ENCODE measurements around the gene KRTAP5-9.

KRTAP5-9 gene

DNA sequence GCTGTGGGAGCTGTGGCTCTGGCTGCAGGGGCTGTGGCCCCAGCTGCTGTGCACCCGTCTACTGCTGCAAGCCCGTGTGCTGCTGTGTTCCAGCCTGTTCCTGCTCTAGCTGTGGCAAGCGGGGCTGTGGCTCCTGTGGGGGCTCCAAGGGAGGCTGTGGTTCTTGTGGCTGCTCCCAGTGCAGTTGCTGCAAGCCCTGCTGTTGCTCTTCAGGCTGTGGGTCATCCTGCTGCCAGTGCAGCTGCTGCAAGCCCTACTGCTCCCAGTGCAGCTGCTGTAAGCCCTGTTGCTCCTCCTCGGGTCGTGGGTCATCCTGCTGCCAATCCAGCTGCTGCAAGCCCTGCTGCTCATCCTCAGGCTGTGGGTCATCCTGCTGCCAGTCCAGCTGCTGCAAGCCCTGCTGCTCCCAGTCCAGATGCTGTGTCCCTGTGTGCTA, 514 bp downstream of the KRTAP5-9 start:
- H4K8ac ChIP-seq (ENCODE audit: low read depth, low read length) = peak overlapping the region; percentile 76
- H4K91ac ChIP-seq (ENCODE audit: low read depth, low read length, poor library complexity) = no peak overlapping the region
- peaks cover 0 to 3% of the 10 kb centered on the region in 2 donors for H3K9me3 ChIP-seq (replicated peaks in 1 of 2; ENCODE audit: control insufficient read depth in 2 of 2, insufficient read depth in 1 of 2, low read depth in 1 of 2, low read length in 2 of 2)
- H2BK5ac ChIP-seq (ENCODE audit: low read length) = no peak overlapping the region
- H2BK12ac ChIP-seq (ENCODE audit: low read length) = peak overlapping the region; percentile 16
- H3K4me2 ChIP-seq (ENCODE audit: insufficient read depth, low read length, poor library complexity, severe bottlenecking) = no peak overlapping the region
- peak overlapping the region; percentile 35 for H2AK5ac ChIP-seq (ENCODE audit: low read depth, low read length)
- H3K4me3 ChIP-seq (ENCODE audit: low read length in 2 of 2) = no peak overlapping the region
- H3K14ac ChIP-seq (ENCODE audit: low read length) = no peak overlapping the region
- H2BK120ac ChIP-seq (ENCODE audit: low read depth, low read length) = no peak overlapping the region
- H3K23ac ChIP-seq (ENCODE audit: low read depth, low read length, poor library complexity) = no peak overlapping the region
- H3K79me1 ChIP-seq (ENCODE audit: low read depth, low read length) = no peaks in the 10 kb centered on the region
- H3K27me3 ChIP-seq (ENCODE audit: control insufficient read depth in 3 of 3, insufficient read depth in 3 of 3, low read depth in 1 of 3, low read length in 3 of 3) = no peaks in the 10 kb centered on the region
- H3K18ac ChIP-seq (ENCODE audit: low read length) = peak overlapping the region; percentile 65
- no CpG with 5 or more reads among the region's 5 CpGs for WGBS, 2 donors (ENCODE audit: extremely low coverage in 2 of 2, insufficient read length in 2 of 2, insufficient replicate concordance in 1 of 2)
- H2BK15ac ChIP-seq (ENCODE audit: low read length) = no peak overlapping the region
- no peaks in the 10 kb centered on the region for H3K36me3 ChIP-seq (replicated peaks in 1 of 2; ENCODE audit: control insufficient read depth in 2 of 2, insufficient read depth in 2 of 2, low read length in 2 of 2)
- H3K4ac ChIP-seq (ENCODE audit: low read length) = no peak overlapping the region
- no peaks in the 10 kb centered on the region for H3K4me1 ChIP-seq (ENCODE audit: control insufficient read depth in 2 of 2, insufficient read depth in 1 of 2, low read depth in 1 of 2, low read length in 2 of 2)
- H3K27ac ChIP-seq (replicated peaks; ENCODE audit: low read length) = no peak overlapping the region
- no peak overlapping the region for H3K9ac ChIP-seq (ENCODE audit: low read depth, low read length, poor library complexity)
- no peak for DNase-seq (ENCODE audit: low spot score)
- no peak overlapping the region for H2AFZ ChIP-seq (ENCODE audit: low read length)

- H3K9me3 ChIP-seq (replicated peaks in 1 of 2; ENCODE audit: control insufficient read depth in 2 of 2, insufficient read depth in 1 of 2, low read depth in 1 of 2, low read length in 2 of 2) = no peaks in the 10 kb centered on the region
- no peak overlapping the region for H4K8ac ChIP-seq (ENCODE audit: low read depth, low read length)
- WGBS, 2 donors (ENCODE audit: extremely low coverage in 2 of 2, insufficient read length in 2 of 2, insufficient replicate concordance in 1 of 2) = no CpG with 5 or more reads among the region's 1 CpG
These were observed 3.5 kb downstream of the KRTAP5-9 start for GRCh38 chr11:71551711-71552110.

GRCh38 chr11:71554996-71555395, 6.8 kb downstream of the KRTAP5-9 start:
- H3K9ac ChIP-seq (ENCODE audit: low read depth, low read length, poor library complexity) = no peak overlapping the region
- no peak overlapping the region for H3K4ac ChIP-seq (ENCODE audit: low read length)
- no peak overlapping the region for H4K91ac ChIP-seq (ENCODE audit: low read depth, low read length, poor library complexity)
- WGBS, 2 donors (ENCODE audit: extremely low coverage in 2 of 2, insufficient read length in 2 of 2, insufficient replicate concordance in 1 of 2) = no CpG with 5 or more reads among the region's 6 CpGs
- H2BK12ac ChIP-seq (ENCODE audit: low read length) = no peak overlapping the region
- peak overlapping the region; percentile 47 for H3K14ac ChIP-seq (ENCODE audit: low read length)
- H3K27me3 ChIP-seq (ENCODE audit: control insufficient read depth in 3 of 3, insufficient read depth in 3 of 3, low read depth in 1 of 3, low read length in 3 of 3) = no peaks in the 10 kb centered on the region
- H2BK5ac ChIP-seq (ENCODE audit: low read length) = no peak overlapping the region
- no peak overlapping the region for H4K8ac ChIP-seq (ENCODE audit: low read depth, low read length)
- no peak overlapping the region for H3K4me3 ChIP-seq (ENCODE audit: low read length in 2 of 2)
- H2BK120ac ChIP-seq (ENCODE audit: low read depth, low read length) = no peak overlapping the region
- no peak overlapping the region for H3K23ac ChIP-seq (ENCODE audit: low read depth, low read length, poor library complexity)
- no peak overlapping the region for H2BK15ac ChIP-seq (ENCODE audit: low read length)
- no peak overlapping the region for H2AK5ac ChIP-seq (ENCODE audit: low read depth, low read length)
- no peaks in the 10 kb centered on the region for H3K79me1 ChIP-seq (ENCODE audit: low read depth, low read length)
- H3K4me1 ChIP-seq (ENCODE audit: control insufficient read depth in 2 of 2, insufficient read depth in 1 of 2, low read depth in 1 of 2, low read length in 2 of 2) = no peaks in the 10 kb centered on the region
- no peak for DNase-seq (ENCODE audit: low spot score)
- H3K18ac ChIP-seq (ENCODE audit: low read length) = no peak overlapping the region
- H3K4me2 ChIP-seq (ENCODE audit: insufficient read depth, low read length, poor library complexity, severe bottlenecking) = no peak overlapping the region
- H3K36me3 ChIP-seq (replicated peaks in 1 of 2; ENCODE audit: control insufficient read depth in 2 of 2, insufficient read depth in 2 of 2, low read length in 2 of 2) = no peaks in the 10 kb centered on the region
- no peak overlapping the region for H2AFZ ChIP-seq (ENCODE audit: low read length)
- no peak overlapping the region for H3K27ac ChIP-seq (replicated peaks; ENCODE audit: low read length)
- no peaks in the 10 kb centered on the region for H3K9me3 ChIP-seq (replicated peaks in 1 of 2; ENCODE audit: control insufficient read depth in 2 of 2, insufficient read depth in 1 of 2, low read depth in 1 of 2, low read length in 2 of 2)

More at GRCh38 chr11:71551711-71552110, 3.5 kb downstream of the KRTAP5-9 start:
- Histone ChIP-seq H4K91ac (ENCODE audit: low read depth, low read length, poor library complexity) (no peak overlapping the region), H2AFZ (ENCODE audit: low read length) (no peak overlapping the region), H2BK12ac (ENCODE audit: low read length) (no peak overlapping the region), H3K4ac (ENCODE audit: low read length) (no peak overlapping the region), H3K27ac (replicated peaks; ENCODE audit: low read length) (no peak overlapping the region), H3K14ac (ENCODE audit: low read length) (no peak overlapping the region), H3K27me3 (ENCODE audit: control insufficient read depth in 3 of 3, insufficient read depth in 3 of 3, low read depth in 1 of 3, low read length in 3 of 3) (no peaks in the 10 kb centered on the region), H3K4me1 (ENCODE audit: control insufficient read depth in 2 of 2, insufficient read depth in 1 of 2, low read depth in 1 of 2, low read length in 2 of 2) (no peaks in the 10 kb centered on the region), H2BK5ac (ENCODE audit: low read length) (no peak overlapping the region), H2BK120ac (ENCODE audit: low read depth, low read length) (no peak overlapping the region), H3K36me3 (replicated peaks in 1 of 2; ENCODE audit: control insufficient read depth in 2 of 2, insufficient read depth in 2 of 2, low read length in 2 of 2) (no peaks in the 10 kb centered on the region), H2BK15ac (ENCODE audit: low read length) (no peak overlapping the region), H3K23ac (ENCODE audit: low read depth, low read length, poor library complexity) (no peak overlapping the region), H3K4me2 (ENCODE audit: insufficient read depth, low read length, poor library complexity, severe bottlenecking) (no peak overlapping the region), H3K9ac (ENCODE audit: low read depth, low read length, poor library complexity) (no peak overlapping the region), H3K18ac (ENCODE audit: low read length) (no peak overlapping the region), H3K4me3 (ENCODE audit: low read length in 2 of 2) (no peak overlapping the region), H3K79me1 (ENCODE audit: low read depth, low read length) (no peaks in the 10 kb centered on the region), H2AK5ac (ENCODE audit: low read depth, low read length) (no peak overlapping the region)
- no peak for DNase-seq (ENCODE audit: low spot score)

GRCh38 chr11:71555508-71555907, 7.3 kb downstream of the KRTAP5-9 start:
- no CpG with 5 or more reads among the region's 11 CpGs for WGBS, 2 donors (ENCODE audit: extremely low coverage in 2 of 2, insufficient read length in 2 of 2, insufficient replicate concordance in 1 of 2)

More at GRCh38 chr11:71555508-71555907, 7.3 kb downstream of the KRTAP5-9 start:
- Histone ChIP-seq H3K4me3 (ENCODE audit: low read length in 2 of 2) (no peak overlapping the region), H4K91ac (ENCODE audit: low read depth, low read length, poor library complexity) (no peak overlapping the region), H2AK5ac (ENCODE audit: low read depth, low read length) (no peak overlapping the region), H3K27ac (replicated peaks; ENCODE audit: low read length) (no peak overlapping the region), H3K36me3 (replicated peaks in 1 of 2; ENCODE audit: control insufficient read depth in 2 of 2, insufficient read depth in 2 of 2, low read length in 2 of 2) (no peaks in the 10 kb centered on the region), H3K14ac (ENCODE audit: low read length) (peak overlapping the region; percentile 47), H2BK5ac (ENCODE audit: low read length) (peak overlapping the region; percentile 75), H2BK120ac (ENCODE audit: low read depth, low read length) (no peak overlapping the region), H3K9me3 (replicated peaks in 1 of 2; ENCODE audit: control insufficient read depth in 2 of 2, insufficient read depth in 1 of 2, low read depth in 1 of 2, low read length in 2 of 2) (no peaks in the 10 kb centered on the region), H3K23ac (ENCODE audit: low read depth, low read length, poor library complexity) (no peak overlapping the region), H3K79me1 (ENCODE audit: low read depth, low read length) (no peaks in the 10 kb centered on the region), H3K4me2 (ENCODE audit: insufficient read depth, low read length, poor library complexity, severe bottlenecking) (no peak overlapping the region), H2AFZ (ENCODE audit: low read length) (no peak overlapping the region), H3K18ac (ENCODE audit: low read length) (no peak overlapping the region), H3K27me3 (ENCODE audit: control insufficient read depth in 3 of 3, insufficient read depth in 3 of 3, low read depth in 1 of 3, low read length in 3 of 3) (no peaks in the 10 kb centered on the region), H3K4ac (ENCODE audit: low read length) (no peak overlapping the region), H2BK15ac (ENCODE audit: low read length) (no peak overlapping the region), H3K9ac (ENCODE audit: low read depth, low read length, poor library complexity) (peak overlapping the region; percentile 6), H3K4me1 (ENCODE audit: control insufficient read depth in 2 of 2, insufficient read depth in 1 of 2, low read depth in 1 of 2, low read length in 2 of 2) (no peaks in the 10 kb centered on the region), H4K8ac (ENCODE audit: low read depth, low read length) (no peak overlapping the region), H2BK12ac (ENCODE audit: low read length) (no peak overlapping the region)
- no peak for DNase-seq (ENCODE audit: low spot score)
